Gastrocnemius medialis (tissue), 4 donors: ENCODE data around the gene ZDHHC1. TPM values are rescaled to one million over a fixed set of nuclear protein-coding genes. Genes with fewer than 3 reads are reported as not detected.

ENCODE experiments used
- ATAC-seq, 2 donors: fragments of 150-250 bp; one replicate each; pipeline ENCODE4 v1.9.1; 2016
- DNase-seq, 2 donors: peaks; one replicate each; pipeline ENCODE4 v3.0.0-alpha.2; 2019
- H3K27ac ChIP-seq, 4 donors: fragments of 200-600 bp; sonication (generic); 1 replicate in 1 of 4; 2 replicates in 3 of 4; pipeline ENCODE4 v1.5.1; 2016 to 2018; ENCODE audit warnings: mild to moderate bottlenecking in 2 of 4, moderate library complexity in 1 of 4
- H3K27me3 ChIP-seq, 3 donors: fragments of 200-600 bp; sonication (generic) in 2 of 3; 1 replicate in 1 of 3; 2 replicates in 2 of 3; pipeline versions ENCODE4 v1.5.1 to v1.6.0; 2016 to 2019; ENCODE audit warnings: mild to moderate bottlenecking in 1 of 3, moderate library complexity in 1 of 3
- H3K36me3 ChIP-seq, 2 donors: fragments of 200-600 bp; sonication (generic) in 1 of 2; one replicate each; pipeline ENCODE4 v1.5.1; 2017 to 2018
- H3K4me1 ChIP-seq, 2 donors: fragments of 200-600 bp; sonication (generic) in 1 of 2; one replicate each; pipeline ENCODE4 v1.5.1; 2016 to 2017; ENCODE audit warnings: mild to moderate bottlenecking in 2 of 2
- H3K4me3 ChIP-seq, 4 donors: fragments of 200-600 bp; sonication (generic) in 3 of 4; 1 replicate in 1 of 4; 2 replicates in 3 of 4; pipeline ENCODE4 v1.5.1; 2016 to 2019; ENCODE audit warnings: mild to moderate bottlenecking in 2 of 4
- H3K9me3 ChIP-seq, 3 donors: fragments of 200-600 bp; sonication (generic) in 2 of 3; 1 replicate in 1 of 3; 2 replicates in 2 of 3; pipeline ENCODE4 v1.5.1; 2016 to 2019
- CTCF ChIP-seq, 5 experiments: fragments of 450-650 bp in 3 of 5; fragments of 200-600 bp in 2 of 5; sonication (generic) in 2 of 5; IDR thresholded peaks in 4 of 5; conservative IDR thresholded peaks in 1 of 5; 1 replicate in 4 of 5; 2 replicates in 1 of 5; pipeline ENCODE4 v1.5.1; 2016 to 2019; ENCODE audit warnings: antibody characterized with exemption in 5 of 5, mild to moderate bottlenecking in 3 of 5, moderate library complexity in 3 of 5
- POLR2A ChIP-seq, 2 donors: fragments of 450-650 bp; IDR thresholded peaks; one replicate each; pipeline ENCODE4 v1.6.1; 2017; ENCODE audit warnings: antibody characterized with exemption in 2 of 2, mild to moderate bottlenecking in 2 of 2, moderate library complexity in 2 of 2
- in situ Hi-C, 4 donors: fragments of 200-750 bp; cut with MboI; loops; one replicate each; pipeline versions ENCODE4 v1.15.0 to v1.8.0; 2017; ENCODE audit warnings: low sequenced_read_pairs in 4 of 4
- intact Hi-C: fragments of 100-400 bp; cut with DNase I; formaldehyde crosslinking; loops from one replicate; pipeline ENCODE4 v1.15.1; 2023; ENCODE audit warnings: low total_unique reads
- total RNA-seq, 4 donors: library from RNA; depleted of rRNA; stranded (reverse); fragments of >200 nt; gene quantifications; one replicate each; pipeline versions ENCODE4 v1.1.0 to v1.2.3, GENCODE V29; 2016

Gene ZDHHC1
- total RNA-seq, 4 donors from 2014 or later, result 4.4 to 11.0 (median 8.9) TPM

DNA sequence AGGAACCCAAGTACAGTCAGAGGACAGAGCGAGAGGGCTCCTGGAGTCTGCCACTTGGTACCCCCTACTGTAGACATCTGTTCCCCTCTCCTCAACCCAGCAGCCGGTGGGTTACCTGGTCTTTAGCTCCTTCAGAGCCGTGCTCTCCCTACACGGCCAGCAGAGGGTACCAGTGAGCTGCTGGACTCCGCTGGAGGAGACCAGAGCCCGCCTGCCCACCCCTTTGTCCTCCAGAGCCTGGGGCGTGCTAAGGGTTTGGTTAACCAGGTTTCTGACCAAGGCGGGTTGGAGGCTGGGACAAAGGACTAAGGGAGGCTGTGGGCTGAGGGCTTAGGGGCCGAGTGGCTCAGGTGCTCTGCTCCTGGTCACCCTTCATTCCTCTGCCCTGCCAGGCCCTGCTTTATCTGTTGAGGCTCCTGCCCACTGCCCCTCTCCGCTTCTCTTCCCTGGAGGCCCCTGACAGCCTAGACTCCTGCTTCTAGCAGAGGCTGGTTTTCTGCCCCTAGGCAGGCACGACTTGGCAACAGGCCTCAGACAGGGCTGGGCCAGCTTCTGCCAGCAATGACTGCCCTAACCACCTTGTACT lies 12.0 kb upstream of the ZDHHC1 start:
- H3K4me1 ChIP-seq, result peaks cover 11 to 16% of the 10 kb centered on the region in 2 donors
- intact Hi-C loops, result loop anchor here (1.0 to 5.0 kb wide), 2 partner anchors 37 to 94 kb away; no protein-coding TSS in a partner anchor

GRCh38 chr16:67426950-67427349 lies 10.7 kb upstream of the ZDHHC1 start:
- Histone ChIP-seq H3K9me3 (no peaks in the 10 kb centered on the region), H3K4me1 (peaks cover 11 to 15% of the 10 kb centered on the region in 2 donors), H3K36me3 (no peaks in the 10 kb centered on the region), H3K4me3 (no peak overlapping the region), H3K27ac (peak overlapping the region in 1 of 4 donors; percentile 13), H3K27me3 (peaks cover 0 to 6% (median 0%) of the 10 kb centered on the region in 3 donors)
- no peak for ATAC-seq
- TF ChIP-seq POLR2A (IDR thresholded peaks at IDR 0.05) (no peak), CTCF (IDR thresholded peaks at IDR 0.05 in 4 of 5, conservative IDR thresholded peaks at IDR 0.05 in 1 of 5) (no peak)
- in situ Hi-C loops (no loop called here), intact Hi-C loops (loop anchor here (5.0 kb wide), 1 partner anchor 95 kb away; no protein-coding TSS in a partner anchor)
- DNase-seq, result no peak

More for the DNA sequence above, 12.0 kb upstream of the ZDHHC1 start:
- TF ChIP-seq CTCF (IDR thresholded peaks at IDR 0.05 in 4 of 5, conservative IDR thresholded peaks at IDR 0.05 in 1 of 5), result peak; percentile 85 to 90 (median 87)
- no peak for TF ChIP-seq POLR2A (IDR thresholded peaks at IDR 0.05)
- H3K27me3 ChIP-seq, result peaks cover 0 to 6% (median 0%) of the 10 kb centered on the region in 3 donors
- ATAC-seq, result peak; percentile 61 to 66
- no peaks in the 10 kb centered on the region for H3K9me3 ChIP-seq
- no peak overlapping the region for H3K4me3 ChIP-seq
- H3K27ac ChIP-seq, result no peak overlapping the region
- H3K36me3 ChIP-seq, result no peaks in the 10 kb centered on the region
- peak in 1 of 2 donors; percentile 64 for DNase-seq
- in situ Hi-C loops, result no loop called here

DNA sequence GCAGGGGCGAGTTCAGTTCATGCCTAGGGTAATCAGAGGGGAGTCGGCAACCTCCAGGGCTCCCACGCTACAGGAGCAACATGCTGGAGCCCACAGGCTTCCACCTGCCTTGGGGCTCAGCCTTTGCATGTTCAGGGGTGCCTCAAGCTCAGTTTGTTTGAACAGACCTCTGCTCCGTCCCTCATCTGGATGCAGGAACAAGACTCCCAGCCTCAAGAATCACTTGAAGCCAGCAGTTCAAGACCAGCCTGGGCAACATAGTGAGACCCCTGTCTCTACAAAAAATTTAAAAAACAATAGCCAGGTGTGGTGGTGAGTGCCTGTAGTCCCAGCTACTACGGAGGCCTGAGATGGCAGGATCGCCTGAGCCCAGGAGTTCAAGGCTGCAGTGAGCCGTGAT lies 9.7 kb upstream of the ZDHHC1 start:
- intact Hi-C loops (loop anchor here (5.0 kb wide), 1 partner anchor 96 kb away; no protein-coding TSS in a partner anchor), in situ Hi-C loops (no loop called here)
- H3K36me3 ChIP-seq, result no peaks in the 10 kb centered on the region
- H3K9me3 ChIP-seq, result no peaks in the 10 kb centered on the region
- no peak for ATAC-seq
- no peak overlapping the region for H3K27ac ChIP-seq
- peaks cover 0 to 6% (median 0%) of the 10 kb centered on the region in 3 donors for H3K27me3 ChIP-seq
- DNase-seq, result no peak
- H3K4me3 ChIP-seq, result no peak overlapping the region
- H3K4me1 ChIP-seq, result peaks cover 5 to 9% of the 10 kb centered on the region in 2 donors
- TF ChIP-seq CTCF (IDR thresholded peaks at IDR 0.05 in 4 of 5, conservative IDR thresholded peaks at IDR 0.05 in 1 of 5) (no peak), POLR2A (IDR thresholded peaks at IDR 0.05) (no peak)

- in situ Hi-C loops (no loop called here), intact Hi-C loops (loop anchor here (5.0 kb wide), 1 partner anchor 97 kb away; no protein-coding TSS in a partner anchor)
Observed at GRCh38 chr16:67425580-67425979, 9.3 kb upstream of the ZDHHC1 start.

More at GRCh38 chr16:67425580-67425979, 9.3 kb upstream of the ZDHHC1 start:
- ATAC-seq, result no peak
- H3K36me3 ChIP-seq, result no peaks in the 10 kb centered on the region
- DNase-seq, result no peak
- H3K9me3 ChIP-seq, result no peaks in the 10 kb centered on the region
- no peak overlapping the region for H3K4me3 ChIP-seq
- peaks cover 4 to 7% of the 10 kb centered on the region in 2 donors for H3K4me1 ChIP-seq
- TF ChIP-seq CTCF (IDR thresholded peaks at IDR 0.05 in 4 of 5, conservative IDR thresholded peaks at IDR 0.05 in 1 of 5), result no peak
- TF ChIP-seq POLR2A (IDR thresholded peaks at IDR 0.05), result no peak
- no peak overlapping the region for H3K27ac ChIP-seq
- peaks cover 0 to 6% (median 0%) of the 10 kb centered on the region in 3 donors for H3K27me3 ChIP-seq
